ENCODE measurements around the gene MYO1F.
"Not testable (repeated sequence)": the region's sequence is repeated elsewhere in the genome, so short reads cannot be mapped to it uniquely, and the experiment has no call there.

Gene MYO1F

GRCh38 chr19:8564866-8565265 lies 12.4 kb downstream of the MYO1F start:
- not testable (repeated sequence) for DNase-seq (ENCODE audit: low read depth)

GRCh38 chr19:8561075-8561764 lies 16.0 kb downstream of the MYO1F start:
- no peak for DNase-seq (ENCODE audit: low read depth)

GRCh38 chr19:8558325-8558724 lies 18.9 kb downstream of the MYO1F start:
- DNase-seq (ENCODE audit: low read depth) = no peak

- DNase-seq (ENCODE audit: low read depth) = no peak
Observed at GRCh38 chr19:8557642-8558238, 19.5 kb downstream of the MYO1F start.

GRCh38 chr19:8553729-8554128 lies 23.5 kb downstream of the MYO1F start:
- DNase-seq (ENCODE audit: low read depth) = not testable (repeated sequence)

GRCh38 chr19:8552810-8553209 lies 24.4 kb downstream of the MYO1F start:
- DNase-seq (ENCODE audit: low read depth) = no peak

- no peak for DNase-seq (ENCODE audit: low read depth)
Observed at GRCh38 chr19:8550070-8550469, 27.2 kb downstream of the MYO1F start.

- DNase-seq (ENCODE audit: low read depth) = no peak
Observed at GRCh38 chr19:8545743-8546142, 31.5 kb downstream of the MYO1F start.

- DNase-seq (ENCODE audit: low read depth) = no peak
Observed at GRCh38 chr19:8544168-8544567, 33.1 kb downstream of the MYO1F start.

- DNase-seq (ENCODE audit: low read depth) = no peak
Observed at GRCh38 chr19:8539621-8540149, 37.6 kb downstream of the MYO1F start.

- no peak for DNase-seq (ENCODE audit: low read depth)
Observed at GRCh38 chr19:8537099-8537498, 40.1 kb downstream of the MYO1F start.

GRCh38 chr19:8536282-8536681 lies 41.0 kb downstream of the MYO1F start:
- no peak for DNase-seq (ENCODE audit: low read depth)

- no peak for DNase-seq (ENCODE audit: low read depth)
Observed at GRCh38 chr19:8532225-8532624, 45.0 kb downstream of the MYO1F start.

- DNase-seq (ENCODE audit: low read depth) = no peak
Observed at GRCh38 chr19:8531470-8531869, 45.8 kb downstream of the MYO1F start.

- no peak for DNase-seq (ENCODE audit: low read depth)
Observed at GRCh38 chr19:8530061-8530679, 47.1 kb downstream of the MYO1F start.

- no peak for DNase-seq (ENCODE audit: low read depth)
Observed at GRCh38 chr19:8529369-8530006, 47.8 kb downstream of the MYO1F start.

GRCh38 chr19:8528500-8528899 lies 48.7 kb downstream of the MYO1F start:
- DNase-seq (ENCODE audit: low read depth) = no peak

- no peak for DNase-seq (ENCODE audit: low read depth)
Observed at GRCh38 chr19:8526345-8527091, 50.7 kb downstream of the MYO1F start.

GRCh38 chr19:8525401-8525684 lies 51.9 kb downstream of the MYO1F start:
- no peak for DNase-seq (ENCODE audit: low read depth)

GRCh38 chr19:8519388-8519787 lies 57.9 kb downstream of the MYO1F start:
- DNase-seq (ENCODE audit: low read depth) = no peak

GRCh38 chr19:8518536-8518935 lies 58.7 kb downstream of the MYO1F start:
- no peak for DNase-seq (ENCODE audit: low read depth)

Measured in activated gamma-delta T cell treated with anti-CD3 and anti-CD28 coated beads, Interleukin-2, amount 50 U/mL, for 16 hours (primary cell).